SW 1271 (cell line): Measurements from ENCODE around the gene BCL11A.

Experiments used
- DNase-seq, 2 experiments: peaks; one replicate each; lab custom pipeline; 2025; lab: John Stamatoyannopoulos, UW

BCL11A gene

GRCh38 chr2:60484133-60484645 is 69.3 kb downstream of the BCL11A start:
- DNase-seq, result no peak

- peak in 1 of 2 experiments; percentile 16 for DNase-seq
Measured at GRCh38 chr2:60483401-60483800, 70.1 kb downstream of the BCL11A start.

GRCh38 chr2:60482222-60482621 is 71.2 kb downstream of the BCL11A start:
- DNase-seq, result no peak

- DNase-seq, result no peak
Measured at GRCh38 chr2:60481257-60481656, 72.2 kb downstream of the BCL11A start.

- DNase-seq, result no peak
Measured at GRCh38 chr2:60480089-60480773, 73.2 kb downstream of the BCL11A start.

GRCh38 chr2:60479226-60480088 is 74.0 kb downstream of the BCL11A start:
- no peak for DNase-seq

- DNase-seq, result no peak
Measured at GRCh38 chr2:60478660-60479059, 74.8 kb downstream of the BCL11A start.

GRCh38 chr2:60476206-60476954 is 77.1 kb downstream of the BCL11A start:
- DNase-seq, result no peak

GRCh38 chr2:60475123-60475830 is 78.2 kb downstream of the BCL11A start:
- DNase-seq, result no peak

GRCh38 chr2:60474301-60474700 is 79.2 kb downstream of the BCL11A start:
- DNase-seq, result no peak

- no peak for DNase-seq
Measured at GRCh38 chr2:60473546-60473945, 79.9 kb downstream of the BCL11A start.

GRCh38 chr2:60472663-60473289 is 80.7 kb downstream of the BCL11A start:
- DNase-seq, result no peak

GRCh38 chr2:60472041-60472440 is 81.4 kb downstream of the BCL11A start:
- DNase-seq, result no peak

GRCh38 chr2:60470340-60470739 is 83.1 kb downstream of the BCL11A start:
- no peak for DNase-seq

GRCh38 chr2:60469536-60470317 is 83.7 kb downstream of the BCL11A start:
- DNase-seq, result no peak

- no peak for DNase-seq
Measured at GRCh38 chr2:60468382-60469085, 84.9 kb downstream of the BCL11A start.

- no peak for DNase-seq
Measured at GRCh38 chr2:60466161-60466702, 87.2 kb downstream of the BCL11A start.

- DNase-seq, result no peak
Measured at GRCh38 chr2:60465736-60466135, 87.7 kb downstream of the BCL11A start.

GRCh38 chr2:60463249-60463648 is 90.2 kb downstream of the BCL11A start:
- DNase-seq, result no peak
